H1 (cell line): ENCODE results near the gene DYSF. TPM values are rescaled to one million over a fixed set of nuclear protein-coding genes. Genes with fewer than 3 reads are reported as not detected.

Experiments
- MAFK ChIP-seq: IDR thresholded peaks from 2 replicates; pipeline ENCODE4 v1.6.1; 2012; ENCODE audit warnings: low read depth, mild to moderate bottlenecking, improper control_type of control experiment, low read length
- polyA plus RNA-seq, 7 experiments: library from polyadenylated mRNA; depleted of rRNA in 3 of 7; stranded (reverse) in 5 of 7; unstranded in 2 of 7; fragments of >200 nt in 5 of 7; fragments of 200-250 nt in 2 of 7; gene quantifications; 1 replicate in 5 of 7; 2 replicates in 1 of 7; 4 replicates in 1 of 7; pipeline versions ENCODE4 v1.2.1 to v1.2.3, GENCODE V29; 2011 to 2013; ENCODE audit warnings: missing spikeins in 2 of 7, mixed read lengths in 2 of 7
- total RNA-seq: library from RNA; stranded (reverse); fragmentation: NEBNext Ultra II Directional; extraction: Animal tissue kit (Norgen Biotek cat#: 25700); gene quantifications from 2 replicates; pipeline ENCODE4 v1.2.1, GENCODE V29; 2021

The DYSF gene
- total and polyA plus RNA-seq, 2 of the 8 experiments (the other 6 are each of a cell fraction or from before 2014, with no cell fraction given) = 5.8 to 7.1 TPM

DNA sequence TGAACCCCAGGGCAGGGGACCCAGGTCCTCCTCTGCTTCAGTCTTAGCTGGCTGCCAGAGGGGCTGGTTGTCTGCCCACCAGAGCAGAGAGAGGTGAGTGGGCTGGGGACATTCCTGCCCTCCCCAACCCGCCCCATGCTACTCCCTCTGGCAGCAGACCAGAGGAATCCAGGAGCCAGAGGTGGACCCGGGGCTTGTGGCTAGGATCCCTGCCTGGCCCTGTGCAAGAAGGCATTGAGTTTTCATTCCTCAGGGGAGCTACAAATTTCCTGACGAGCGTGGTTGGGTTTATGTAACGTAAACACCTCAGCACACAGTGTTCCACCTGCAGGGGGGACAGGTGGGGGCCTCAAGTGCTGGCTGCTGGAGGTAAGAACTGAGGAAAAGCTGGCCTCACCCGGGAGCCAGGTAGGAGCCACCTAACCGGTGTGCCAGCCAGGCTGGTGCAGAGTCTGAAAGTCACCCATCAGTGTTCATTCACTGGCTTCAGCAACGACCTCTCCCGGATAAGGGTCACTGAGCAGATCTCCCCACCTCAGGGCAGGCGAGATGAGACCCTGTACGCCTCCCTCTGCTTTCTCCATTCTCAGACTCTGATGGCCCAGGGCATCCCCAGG is 246.8 kb downstream of the DYSF start (continued):
- no peak for TF ChIP-seq MAFK
